ENCODE data around the gene CST8. TPM values are rescaled to one million over a fixed set of nuclear protein-coding genes. Genes with fewer than 3 reads are reported as not detected.
"Not testable (repeated sequence)": the region's sequence is repeated elsewhere in the genome, so short reads cannot be mapped to it uniquely, and the experiment has no call there.

CST8 gene
- total RNA-seq, 4 donors from 2014 or later, result not detected

DNA sequence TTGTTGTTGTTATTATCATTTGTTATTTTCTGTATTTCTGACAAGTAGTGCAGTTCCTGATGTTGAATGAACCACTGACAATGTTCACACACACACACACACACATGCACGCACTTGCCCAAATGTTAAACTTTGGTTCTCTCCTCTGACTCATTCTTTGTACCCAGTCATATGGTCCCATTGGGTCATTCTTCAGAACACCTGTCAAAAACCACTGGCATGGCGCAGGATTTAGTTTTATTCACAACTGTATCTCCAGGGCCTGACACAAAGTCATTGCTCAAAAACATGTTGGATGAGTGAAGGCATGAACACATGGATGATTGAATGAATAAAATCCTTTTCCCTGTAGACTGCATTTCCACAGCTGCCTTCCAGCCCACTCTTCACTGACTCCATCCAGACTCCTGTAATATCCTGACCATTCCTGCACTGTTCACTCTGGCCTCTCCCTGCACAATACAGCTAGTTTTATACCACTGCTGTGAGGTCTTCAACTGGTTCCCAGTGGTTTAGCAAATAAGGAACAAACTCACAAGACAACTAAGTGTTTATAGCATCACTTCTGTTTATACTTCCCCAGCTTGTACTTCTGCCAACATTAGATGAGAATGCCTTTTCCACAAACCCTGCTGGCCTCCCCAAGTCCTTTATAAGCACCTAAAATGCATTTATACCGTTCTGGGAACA, 31.3 kb upstream of the CST8 start:
- Histone ChIP-seq H3K9me3 (no peaks in the 10 kb centered on the region), H3K36me3 (no peaks in the 10 kb centered on the region), H3K4me3 (no peak overlapping the region), H3K27me3 (peaks cover 7% of the 10 kb centered on the region), H3K4me1 (no peaks in the 10 kb centered on the region), H3K27ac (no peak overlapping the region)
- WGBS, result 74% methylated on average over 3 of the region's 3 CpGs
- DNase-seq (ENCODE audit: low spot score in 2 of 2), result no peak
- TF ChIP-seq POLR2A (IDR thresholded peaks at IDR 0.05), result no peak

DNA sequence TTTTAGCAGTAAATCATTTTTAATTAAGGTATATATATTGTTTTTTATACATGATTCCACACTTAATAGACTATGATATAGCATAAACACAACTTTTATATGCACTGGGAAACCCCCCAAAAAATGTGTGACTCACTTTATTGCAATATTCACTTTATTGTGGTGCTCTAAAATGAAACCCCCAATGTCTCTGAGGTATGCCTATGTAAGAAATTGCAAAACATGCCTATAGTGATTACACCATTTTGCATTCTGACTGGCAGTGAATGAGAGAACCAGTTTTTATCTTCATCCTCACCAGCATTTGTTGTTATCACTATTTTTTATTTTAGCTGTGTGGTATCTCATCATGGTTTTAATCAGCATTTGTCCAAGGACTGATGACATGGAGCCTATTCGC, 29.7 kb upstream of the CST8 start:
- Histone ChIP-seq H3K4me1 (no peaks in the 10 kb centered on the region), H3K4me3 (no peak overlapping the region), H3K9me3 (no peaks in the 10 kb centered on the region), H3K36me3 (no peaks in the 10 kb centered on the region), H3K27ac (no peak overlapping the region), H3K27me3 (peaks cover 14% of the 10 kb centered on the region)
- WGBS, result 63% methylated on average over 1 of the region's 1 CpG
- no peak for DNase-seq (ENCODE audit: low spot score in 2 of 2)
- TF ChIP-seq EP300 (IDR thresholded peaks at IDR 0.05) (no peak), POLR2AphosphoS5 (IDR thresholded peaks at IDR 0.05) (no peak), POLR2A (IDR thresholded peaks at IDR 0.05) (no peak)
- TF ChIP-seq, protein P1, sequence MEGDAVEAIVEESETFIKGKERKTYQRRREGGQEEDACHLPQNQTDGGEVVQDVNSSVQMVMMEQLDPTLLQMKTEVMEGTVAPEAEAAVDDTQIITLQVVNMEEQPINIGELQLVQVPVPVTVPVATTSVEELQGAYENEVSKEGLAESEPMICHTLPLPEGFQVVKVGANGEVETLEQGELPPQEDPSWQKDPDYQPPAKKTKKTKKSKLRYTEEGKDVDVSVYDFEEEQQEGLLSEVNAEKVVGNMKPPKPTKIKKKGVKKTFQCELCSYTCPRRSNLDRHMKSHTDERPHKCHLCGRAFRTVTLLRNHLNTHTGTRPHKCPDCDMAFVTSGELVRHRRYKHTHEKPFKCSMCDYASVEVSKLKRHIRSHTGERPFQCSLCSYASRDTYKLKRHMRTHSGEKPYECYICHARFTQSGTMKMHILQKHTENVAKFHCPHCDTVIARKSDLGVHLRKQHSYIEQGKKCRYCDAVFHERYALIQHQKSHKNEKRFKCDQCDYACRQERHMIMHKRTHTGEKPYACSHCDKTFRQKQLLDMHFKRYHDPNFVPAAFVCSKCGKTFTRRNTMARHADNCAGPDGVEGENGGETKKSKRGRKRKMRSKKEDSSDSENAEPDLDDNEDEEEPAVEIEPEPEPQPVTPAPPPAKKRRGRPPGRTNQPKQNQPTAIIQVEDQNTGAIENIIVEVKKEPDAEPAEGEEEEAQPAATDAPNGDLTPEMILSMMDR (IDR thresholded peaks at IDR 0.05), result no peak

DNA sequence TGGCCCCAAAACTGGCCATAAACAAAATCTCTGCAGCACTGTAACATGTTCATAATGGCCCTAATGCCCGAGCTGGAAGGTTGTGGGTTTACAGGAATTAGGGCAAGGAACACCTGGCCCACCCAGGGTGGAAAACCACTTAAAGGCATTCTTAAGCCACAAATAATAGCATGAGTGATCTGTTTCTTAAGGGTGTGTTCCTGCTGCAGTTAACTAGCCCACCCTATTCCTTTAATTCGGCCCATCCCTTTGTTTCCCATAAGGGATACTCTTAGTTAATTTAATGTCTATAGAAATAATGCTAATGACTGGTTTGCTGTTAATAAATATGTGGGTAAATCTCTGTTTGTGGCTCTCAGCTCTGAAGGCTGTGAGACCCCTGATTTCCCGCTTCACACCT, 24.0 kb upstream of the CST8 start:
- Histone ChIP-seq H3K27me3 (peaks cover 14% of the 10 kb centered on the region), H3K9me3 (peaks cover 13% of the 10 kb centered on the region)
- not testable (repeated sequence) for DNase-seq (ENCODE audit: low spot score in 2 of 2); H3K4me3 ChIP-seq; H3K36me3 ChIP-seq; H3K4me1 ChIP-seq; H3K27ac ChIP-seq
- WGBS, result 86% methylated on average over 3 of the region's 3 CpGs

DNA sequence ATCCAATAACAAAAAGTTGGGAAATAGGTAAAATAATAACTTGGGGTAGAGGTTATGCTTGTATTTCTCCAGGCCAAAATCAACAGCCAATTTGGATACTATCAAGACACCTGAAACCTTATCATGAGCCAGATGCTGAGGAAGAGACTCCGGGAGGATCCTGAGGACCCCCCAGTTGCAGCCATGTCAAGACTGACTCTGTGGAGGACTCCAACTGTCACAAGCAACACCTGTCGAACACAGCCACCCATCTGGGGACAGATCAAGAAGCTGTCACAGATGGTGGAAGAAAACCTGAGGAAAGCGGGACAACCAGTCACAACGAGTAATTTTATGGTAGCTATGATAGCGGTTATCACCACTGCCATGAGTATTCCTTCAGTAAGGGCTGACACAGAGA, 18.6 kb upstream of the CST8 start:
- DNase-seq (ENCODE audit: low spot score in 2 of 2); H3K4me3 ChIP-seq; H3K27me3 ChIP-seq; H3K4me1 ChIP-seq; H3K27ac ChIP-seq; H3K36me3 ChIP-seq; H3K9me3 ChIP-seq: not testable (repeated sequence)
- WGBS, result 71% methylated on average over 5 of the region's 5 CpGs

DNA sequence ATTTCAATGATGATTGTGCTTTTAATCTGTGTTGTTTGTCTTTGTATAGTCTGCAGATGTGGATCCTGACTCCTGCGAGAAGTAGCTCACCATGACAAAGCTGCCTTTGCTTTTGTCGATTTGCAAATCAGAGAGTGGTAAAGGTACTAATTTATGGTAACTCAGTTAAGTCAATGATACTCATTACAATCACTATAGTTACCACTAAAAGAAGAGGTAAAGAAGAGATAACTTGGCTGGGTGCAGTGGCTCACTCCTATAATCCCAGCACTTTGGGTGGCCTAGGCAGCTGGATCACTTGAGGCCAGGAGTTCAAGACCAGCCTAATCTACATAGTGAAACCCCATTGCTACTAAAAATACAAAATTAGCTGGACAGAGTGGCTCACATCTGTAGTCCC, 17.6 kb upstream of the CST8 start:
- not testable (repeated sequence) for H3K4me1 ChIP-seq; H3K4me3 ChIP-seq; H3K9me3 ChIP-seq; H3K27ac ChIP-seq; DNase-seq (ENCODE audit: low spot score in 2 of 2); H3K27me3 ChIP-seq; H3K36me3 ChIP-seq
- 43% methylated on average over 2 of the region's 2 CpGs for WGBS

DNA sequence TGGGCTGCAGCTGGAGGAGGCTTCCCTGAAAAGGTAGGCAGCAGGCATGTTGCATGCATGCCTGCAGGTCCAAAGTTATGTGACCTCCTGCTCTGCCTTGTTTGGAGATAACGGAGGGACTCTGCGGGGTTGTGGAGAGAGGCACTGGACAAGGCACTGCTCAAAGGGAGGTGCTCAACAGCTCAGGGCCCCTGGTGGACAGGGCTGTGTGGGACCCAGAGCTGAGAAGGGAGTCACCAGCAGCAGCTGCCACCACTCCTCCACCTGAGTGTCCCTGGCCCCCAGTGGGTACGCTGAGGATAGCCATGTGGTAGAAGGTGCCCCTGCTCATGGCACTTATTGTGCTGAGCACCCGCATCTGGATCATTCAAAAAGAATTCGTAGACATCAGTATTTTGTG, 15.5 kb upstream of the CST8 start:
- TF ChIP-seq POLR2AphosphoS5 (IDR thresholded peaks at IDR 0.05) (no peak), POLR2A (IDR thresholded peaks at IDR 0.05) (no peak), EP300 (IDR thresholded peaks at IDR 0.05) (no peak)
- TF ChIP-seq, protein P1 (IDR thresholded peaks at IDR 0.05), result no peak
- Histone ChIP-seq H3K4me1 (no peaks in the 10 kb centered on the region), H3K4me3 (no peak overlapping the region), H3K9me3 (no peaks in the 10 kb centered on the region), H3K36me3 (no peaks in the 10 kb centered on the region), H3K27me3 (no peaks in the 10 kb centered on the region), H3K27ac (no peak overlapping the region)
- DNase-seq (ENCODE audit: low spot score in 2 of 2), result no peak
- 96% methylated on average over 4 of the region's 5 CpGs for WGBS

DNA sequence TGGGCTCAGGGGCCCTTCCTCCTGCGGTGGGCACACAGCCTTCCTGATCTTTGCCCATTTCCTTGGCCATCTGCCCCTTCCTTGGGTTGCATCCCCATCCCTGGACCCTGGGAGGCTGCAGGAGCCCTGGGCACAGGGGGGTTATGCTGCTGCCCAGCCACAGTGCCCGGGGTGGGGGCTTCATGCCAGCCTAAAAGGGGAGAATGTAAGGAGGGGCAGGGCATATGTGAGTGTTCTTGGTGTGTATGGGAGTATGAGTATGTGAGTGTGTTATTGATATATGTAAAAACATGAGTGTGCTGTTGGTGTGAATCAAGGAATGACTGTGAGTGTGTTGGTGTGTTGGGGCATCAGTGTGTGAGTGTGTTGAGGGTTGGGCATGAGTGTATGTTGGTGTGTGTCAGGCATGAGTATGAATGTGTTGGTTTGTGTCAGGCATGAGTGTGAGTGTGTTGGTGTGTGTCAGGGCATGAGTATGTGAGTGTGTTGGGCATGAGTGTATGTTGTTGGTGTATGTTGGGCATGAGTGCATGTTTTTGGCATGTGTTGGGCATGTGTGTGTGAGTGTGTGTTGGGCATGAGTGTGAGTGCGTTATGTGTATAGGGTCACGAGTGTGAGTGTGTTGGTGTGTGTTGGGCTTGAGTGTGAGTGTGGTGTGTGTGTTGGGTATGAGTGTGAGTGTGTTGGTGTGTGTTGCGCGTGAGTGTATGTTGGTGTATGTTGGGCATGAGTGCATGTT, 14.7 kb upstream of the CST8 start:
- H3K36me3 ChIP-seq, result no peaks in the 10 kb centered on the region
- H3K4me1 ChIP-seq, result no peaks in the 10 kb centered on the region
- 65% methylated on average over 6 of the region's 6 CpGs for WGBS
- no peaks in the 10 kb centered on the region for H3K27me3 ChIP-seq
- no peaks in the 10 kb centered on the region for H3K9me3 ChIP-seq
- TF ChIP-seq EP300 (IDR thresholded peaks at IDR 0.05), result no peak
- TF ChIP-seq, protein P1 (IDR thresholded peaks at IDR 0.05), result no peak
- no peak for TF ChIP-seq POLR2A (IDR thresholded peaks at IDR 0.05)
- no peak for TF ChIP-seq POLR2AphosphoS5 (IDR thresholded peaks at IDR 0.05)
- H3K27ac ChIP-seq, result no peak overlapping the region
- no peak overlapping the region for H3K4me3 ChIP-seq
- DNase-seq (ENCODE audit: low spot score in 2 of 2), result no peak
